ENCODE results near the gene CDH23. TPM values are rescaled to one million over a fixed set of nuclear protein-coding genes. Genes with fewer than 3 reads are reported as not detected.
A peak's percentile ranks its signal among the peaks of the same experiment; 100 is the strongest.

Gene CDH23
- total and polyA plus RNA-seq, 9 of the 15 experiments (the other 6 are each of a cell fraction or from before 2014, with no cell fraction given): 0.18 to 1.2 (median 0.47) TPM

DNA sequence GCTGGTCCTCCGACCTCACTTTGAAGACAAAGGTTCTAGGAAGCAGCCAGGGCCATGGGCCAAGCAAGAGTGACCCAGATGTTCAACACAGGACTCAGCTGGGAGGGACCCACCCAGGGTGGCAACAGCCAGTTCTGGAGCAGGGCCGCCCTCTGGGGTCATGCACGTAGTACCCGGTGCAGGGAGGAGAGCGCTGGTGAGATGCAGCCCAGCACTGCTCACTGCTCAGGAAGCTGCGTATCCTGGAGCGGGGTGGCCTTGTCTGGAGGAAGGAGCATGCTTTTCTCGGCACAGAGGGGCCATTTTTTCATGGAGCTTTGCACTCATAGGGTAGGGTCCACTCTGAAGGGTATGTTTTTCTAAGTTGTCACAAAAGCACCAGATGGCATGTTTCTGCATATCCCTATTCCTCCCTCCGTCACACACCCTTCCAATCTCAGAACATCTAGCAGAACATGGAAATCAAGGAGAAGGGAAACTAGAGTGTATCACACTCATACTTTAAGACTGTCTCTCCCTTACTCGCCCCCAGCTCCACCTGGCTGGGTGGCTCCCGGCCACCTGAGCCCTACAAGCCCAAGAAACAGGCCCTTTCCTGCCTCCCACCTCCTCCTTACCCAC is 132.6 kb downstream of the CDH23 start:
- no peaks in the 10 kb centered on the region for H4K20me1 ChIP-seq (replicated peaks; ENCODE audit: control insufficient read depth, insufficient read depth, low read length)
- 25% methylated on average over 11 of the region's 11 CpGs for WGBS (ENCODE audit: insufficient coverage, low coverage, missing lambda C conversion rate)
- no peak overlapping the region for H3K4me3 ChIP-seq
- no peak overlapping the region for H3K4me2 ChIP-seq (ENCODE audit: insufficient read depth, low read length)
- peaks cover 0 to 17% of the 10 kb centered on the region in 2 experiments; a peak in 4 of 5 replicates for H3K4me1 ChIP-seq (replicated peaks in 1 of 2; ENCODE audit: control insufficient read depth in 2 of 2, insufficient read depth in 2 of 2, low read length in 2 of 2)
- FAIRE-seq (no peak), ATAC-seq (peak; percentile 21; the same call in 2 of the 3 replicates), DNase-seq (ENCODE audit: extremely low read depth in 1 of 4, low spot score in 3 of 4) (no peak)
- in situ Hi-C loops (cut with MboI) (no loop called here), intact Hi-C loops (cut with micrococcal nuclease) (no loop called here)
- H2AFZ ChIP-seq (ENCODE audit: low read depth, low read length): no peak overlapping the region
- no peaks in the 10 kb centered on the region for H3K36me3 ChIP-seq (ENCODE audit: control insufficient read depth, insufficient read depth, low read length)
- ChIA-PET CTCF (ENCODE audit: low intra/inter-chr PET ratio) (no interaction called here), POLR2A (interaction anchor here (0.6 to 1.6 kb wide), 5 partner anchors 10 to 1232 kb away, joined by 3 to 4 read pairs (median 4); no protein-coding TSS in a partner anchor)
- no peaks in the 10 kb centered on the region for H3K9me3 ChIP-seq (replicated peaks; ENCODE audit: control insufficient read depth, insufficient read depth, low read depth, low read length)
- H3K79me2 ChIP-seq (ENCODE audit: control insufficient read depth, insufficient read depth, low read length): no peaks in the 10 kb centered on the region
- H3K9me1 ChIP-seq (ENCODE audit: control insufficient read depth, insufficient read depth, low read length): no peaks in the 10 kb centered on the region
- H3K27ac ChIP-seq (ENCODE audit: extremely low read depth, low read depth, low read length): no peak overlapping the region
- TF ChIP-seq NR2C1 (IDR thresholded peaks at IDR 0.05) (no peak), NR2C1 (tag; IDR thresholded peaks at IDR 0.05) (no peak), ZSCAN32 (CRISPR knock-in tag; IDR thresholded peaks at IDR 0.05) (no peak), PRMT5 (CRISPR knock-in tag; IDR thresholded peaks at IDR 0.05) (no peak), HMGN3 (IDR thresholded peaks at IDR 0.05; ENCODE audit: borderline replicate concordance, extremely low read depth, insufficient read length, low read depth, low read length) (no peak), ADNP (tag; IDR thresholded peaks at IDR 0.05) (no peak), FOXA3 (CRISPR knock-in tag; conservative IDR thresholded peaks at IDR 0.05 in 1 of 2, IDR thresholded peaks at IDR 0.05 in 1 of 2) (no peak), ZFP1 (CRISPR knock-in tag; IDR thresholded peaks at IDR 0.05) (no peak), ZNF143 (CRISPR knock-in tag; IDR thresholded peaks at IDR 0.05) (no peak), IRF9 (tag; IDR thresholded peaks at IDR 0.05) (no peak), SIN3B (IDR thresholded peaks at IDR 0.05; ENCODE audit: low read depth) (no peak), SIN3A (IDR thresholded peaks at IDR 0.05; ENCODE audit: borderline replicate concordance in 2 of 2, control insufficient read depth in 1 of 2, low read depth in 2 of 2, low read length in 2 of 2) (no peak), GABPB1 (CRISPR knock-in tag; IDR thresholded peaks at IDR 0.05) (no peak)
- BruUV-seq (replicated peaks): no TSS peak
- peaks cover 11 to 63% of the 10 kb centered on the region in 2 experiments for H3K27me3 ChIP-seq (ENCODE audit: control insufficient read depth in 2 of 2, insufficient read depth in 2 of 2, low read length in 2 of 2)
- no peak overlapping the region for H3K9ac ChIP-seq (ENCODE audit: insufficient read depth in 1 of 2, low read depth in 2 of 2, low read length in 2 of 2)
